Nucleus accumbens (tissue), 56 donors: ENCODE measurements around the gene DIRAS3.
"Not testable (repeated sequence)": the region's sequence is repeated elsewhere in the genome, so short reads cannot be mapped to it uniquely, and the experiment has no call there.

ENCODE experiments used
- DNase-seq, 56 donors: peaks; one replicate each; lab custom pipeline; 2025; lab: John Stamatoyannopoulos, UW

The DIRAS3 gene

GRCh38 chr1:68049941-68050878 lies at the start of gene DIRAS3:
DIRAS3 (minus strand) TSS chr1:68050627; CDS start chr1:68047297, 3,330 bp downstream.
- DNase-seq: peak in 15 of 56 donors; percentile 1 to 31 (median 8)

DNA sequence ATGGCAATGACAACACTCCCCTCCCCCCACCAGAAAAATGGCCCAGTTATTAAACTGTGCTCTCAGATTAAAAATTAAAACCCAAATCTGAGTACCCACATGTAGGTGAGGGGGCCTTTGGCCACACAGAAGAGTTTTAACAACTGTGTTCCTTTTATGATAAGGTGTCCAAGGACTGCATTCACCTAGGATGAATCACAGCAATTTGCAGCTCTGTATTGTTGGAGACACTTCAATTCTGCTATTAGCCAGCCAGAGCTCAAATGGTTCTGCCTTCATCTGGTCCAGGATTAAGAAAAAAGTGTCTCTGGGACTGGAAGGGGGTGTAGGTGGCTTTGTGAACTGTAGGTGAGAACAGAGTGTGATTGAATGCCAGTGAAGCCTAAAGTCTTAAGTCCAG lies 43.3 kb upstream of the DIRAS3 start:
- DNase-seq: no peak

- DNase-seq: no peak
These were observed 36.8 kb upstream of the DIRAS3 start for GRCh38 chr1:68087184-68087583.

DNA sequence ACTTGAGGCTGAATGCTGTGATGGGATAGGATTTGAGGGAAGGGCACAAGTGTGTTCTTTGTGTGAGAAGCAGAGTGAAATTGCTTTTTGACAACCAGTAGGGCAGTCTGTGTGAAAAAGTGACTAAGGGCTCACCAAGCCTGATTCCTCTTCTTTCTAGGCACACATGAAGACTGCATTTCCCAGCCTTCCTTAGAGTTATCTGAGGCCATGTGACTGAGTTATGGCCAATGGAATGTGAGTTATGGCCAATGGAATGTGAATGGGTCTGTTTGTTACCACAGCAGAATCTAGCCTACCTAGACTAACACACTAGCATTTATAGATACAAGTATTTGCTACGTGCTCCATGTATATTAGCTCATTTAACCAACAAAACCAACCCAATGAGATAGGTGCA lies 35.3 kb upstream of the DIRAS3 start:
- DNase-seq: no peak

- DNase-seq: no peak
These were observed 33.3 kb upstream of the DIRAS3 start for GRCh38 chr1:68083686-68084085.

- DNase-seq: no peak
These were observed 31.4 kb upstream of the DIRAS3 start for GRCh38 chr1:68081775-68082283.

- DNase-seq: no peak
These were observed 28.2 kb upstream of the DIRAS3 start for GRCh38 chr1:68078647-68079046.

DNA sequence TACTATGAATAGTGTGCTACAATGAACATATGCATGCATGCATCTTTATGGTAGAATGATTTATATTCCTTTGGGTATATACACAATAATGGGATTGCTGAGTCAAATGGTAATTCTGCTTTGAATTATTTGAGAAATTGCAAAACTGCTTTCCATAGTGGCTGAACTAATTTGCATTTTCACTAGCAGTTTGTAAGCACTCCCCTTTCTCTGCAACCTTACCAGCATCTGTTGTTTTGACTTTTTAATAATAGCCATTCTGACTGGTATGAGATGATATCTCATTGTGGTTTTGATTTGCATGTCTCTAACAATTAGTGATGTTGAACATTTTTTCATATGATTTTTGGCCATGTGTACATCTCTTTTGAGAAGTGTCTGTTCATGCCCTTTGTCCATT lies 24.0 kb upstream of the DIRAS3 start:
- no peak for DNase-seq

GRCh38 chr1:68065766-68066165 lies 15.3 kb upstream of the DIRAS3 start:
- DNase-seq: no peak

DNA sequence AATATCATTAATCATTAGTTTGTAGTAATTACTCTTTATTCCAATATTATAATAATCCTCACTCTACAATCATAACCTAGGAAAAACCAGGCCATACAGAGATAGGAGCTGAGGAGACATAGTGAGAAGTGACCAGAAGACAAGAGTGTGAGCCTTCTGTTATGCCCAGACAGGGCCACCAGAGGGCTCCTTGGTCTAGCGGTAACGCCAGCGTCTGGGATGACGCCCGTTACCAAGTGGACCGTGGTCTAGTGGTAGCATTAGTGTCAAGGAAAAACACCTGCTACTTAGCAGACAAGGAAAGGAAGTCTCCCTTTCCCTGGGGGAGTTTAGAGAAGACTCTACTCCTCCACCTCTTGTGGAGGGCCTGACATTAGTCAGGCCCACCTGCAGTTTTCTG lies 7.6 kb upstream of the DIRAS3 start:
- not testable (repeated sequence) for DNase-seq

GRCh38 chr1:68057564-68057963 lies 7.1 kb upstream of the DIRAS3 start:
- no peak for DNase-seq

DNA sequence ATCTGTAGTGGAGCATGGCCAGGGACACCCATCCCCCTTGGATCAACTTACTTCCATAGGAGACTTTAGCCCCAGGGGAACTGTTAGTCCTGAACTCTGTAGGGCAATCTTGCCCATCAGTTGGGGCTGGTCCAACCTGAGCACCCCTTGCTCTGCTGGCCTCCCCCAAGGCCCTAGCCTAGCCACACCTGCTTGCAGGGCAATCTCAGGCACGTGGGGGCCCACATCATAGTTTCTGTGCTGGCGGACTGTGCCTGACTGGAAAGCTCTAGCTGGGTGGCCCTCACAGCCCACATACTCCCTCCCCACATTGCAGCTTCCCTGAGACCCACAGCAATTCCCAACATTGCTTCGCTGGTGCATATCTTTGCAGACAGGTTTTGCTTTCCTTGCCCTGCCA lies 6.6 kb upstream of the DIRAS3 start:
- no peak for DNase-seq

- DNase-seq: peak in 28 of 56 donors; percentile 4 to 68 (median 26)
These were observed 1.0 kb upstream of the DIRAS3 start for GRCh38 chr1:68051475-68051874.

- DNase-seq: no peak
These were observed 2.8 kb downstream of the DIRAS3 start for GRCh38 chr1:68047659-68048026.

DNA sequence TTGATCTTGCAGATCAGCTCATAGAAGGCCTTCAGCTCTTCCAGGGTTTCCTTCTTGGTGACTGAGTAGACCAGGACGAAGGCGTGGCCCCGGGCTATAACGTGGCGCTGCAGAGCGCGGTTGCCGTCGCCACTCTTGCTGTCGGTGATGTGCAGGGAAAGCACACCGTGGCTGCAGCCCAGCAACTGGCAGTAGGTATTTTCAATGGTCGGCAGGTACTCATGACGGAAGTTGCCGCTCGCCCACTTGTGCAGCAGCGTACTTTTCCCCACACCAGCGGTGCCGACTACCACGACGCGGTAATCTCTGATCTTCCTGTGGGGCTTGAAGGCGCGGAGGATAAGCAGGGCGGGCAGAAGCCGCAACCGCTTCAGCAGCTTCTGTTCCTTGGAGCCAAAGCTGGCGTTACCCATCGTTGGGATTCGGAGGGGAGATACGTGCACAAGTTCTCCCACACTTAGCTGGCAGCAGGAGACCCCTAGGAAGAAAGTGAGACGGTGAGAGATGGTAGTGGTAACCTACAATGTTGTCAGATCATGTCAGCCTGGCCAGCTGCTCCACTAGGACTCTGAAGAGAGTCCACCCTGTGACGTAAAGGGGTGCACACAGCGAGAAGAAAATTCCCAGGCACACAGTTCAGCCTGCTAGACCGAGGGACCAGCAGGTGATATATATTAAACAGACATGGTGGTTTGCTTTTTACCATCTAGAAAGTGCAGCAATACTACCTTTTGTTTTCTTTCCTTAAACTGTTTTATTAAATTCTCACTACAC lies 3.4 kb downstream of the DIRAS3 start:
- DNase-seq: no peak

DNA sequence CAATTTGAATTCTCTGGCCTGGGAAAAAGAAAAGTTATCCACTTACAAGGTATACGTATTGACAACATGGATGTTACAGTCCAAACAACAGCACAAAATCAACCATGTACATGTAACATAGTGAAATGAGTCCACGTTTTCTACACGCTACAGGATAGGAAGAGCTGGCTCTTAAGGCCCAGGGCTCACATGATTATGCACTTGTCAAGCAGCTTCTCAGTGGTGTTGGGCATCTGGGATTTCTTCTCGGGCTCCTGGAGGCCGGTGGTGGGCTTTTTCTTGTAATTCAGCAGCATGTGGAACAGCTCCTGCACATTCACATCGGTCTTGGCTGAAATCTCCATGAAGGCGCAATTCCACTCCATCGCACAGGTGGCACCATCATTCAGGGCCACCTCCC lies 4.0 kb downstream of the DIRAS3 start:
- no peak for DNase-seq

DNA sequence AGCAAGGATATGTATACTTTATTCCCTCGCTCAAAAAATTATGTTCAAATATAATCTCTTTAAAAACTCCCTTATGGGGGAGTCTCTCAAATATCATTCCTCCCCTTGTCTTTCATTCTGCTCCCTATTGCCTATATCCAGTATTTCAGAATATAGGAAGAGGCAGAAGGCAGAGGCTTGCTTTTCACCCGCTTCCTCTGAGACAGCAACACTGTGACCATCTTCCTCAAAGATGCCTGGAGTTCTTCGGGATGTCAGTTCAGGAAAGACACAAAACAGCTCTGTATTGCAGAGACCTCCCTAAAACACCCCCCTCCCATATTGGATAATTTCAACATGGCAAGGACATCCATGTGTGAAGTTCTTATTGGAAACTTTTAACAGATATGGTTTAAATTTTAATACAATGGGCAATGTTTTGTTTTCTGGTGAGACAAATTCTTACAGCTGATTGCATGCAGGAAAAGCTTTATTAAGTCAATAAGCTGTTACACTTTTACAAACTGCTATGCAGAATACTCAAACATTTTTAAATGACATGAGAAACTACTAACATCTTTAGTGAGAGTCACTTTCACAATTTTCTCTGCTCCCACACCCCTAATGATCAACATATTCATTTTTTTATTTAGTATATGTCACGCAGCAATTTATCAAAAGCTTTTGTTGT lies 4.8 kb downstream of the DIRAS3 start:
- DNase-seq: no peak

- DNase-seq: no peak
These were observed 6.9 kb downstream of the DIRAS3 start for GRCh38 chr1:68043443-68044090.

DNA sequence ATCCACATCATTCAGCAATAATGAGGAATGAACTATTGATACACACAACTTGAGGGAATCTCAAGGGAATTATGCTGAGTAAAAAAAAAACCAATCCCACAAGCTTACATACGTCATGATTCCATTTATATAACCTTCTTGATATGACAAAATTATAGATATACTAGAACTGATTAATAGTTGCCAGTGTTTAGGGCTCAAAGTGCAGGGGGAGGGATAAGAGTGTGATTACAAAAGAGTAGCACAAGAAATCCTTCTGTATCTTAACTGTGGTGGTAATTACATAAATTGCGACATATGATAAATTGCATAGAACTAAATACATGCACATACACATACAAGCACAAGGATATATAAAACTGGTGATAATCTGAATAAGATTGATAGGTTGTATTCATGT lies 13.5 kb downstream of the DIRAS3 start:
- DNase-seq: no peak

DNA sequence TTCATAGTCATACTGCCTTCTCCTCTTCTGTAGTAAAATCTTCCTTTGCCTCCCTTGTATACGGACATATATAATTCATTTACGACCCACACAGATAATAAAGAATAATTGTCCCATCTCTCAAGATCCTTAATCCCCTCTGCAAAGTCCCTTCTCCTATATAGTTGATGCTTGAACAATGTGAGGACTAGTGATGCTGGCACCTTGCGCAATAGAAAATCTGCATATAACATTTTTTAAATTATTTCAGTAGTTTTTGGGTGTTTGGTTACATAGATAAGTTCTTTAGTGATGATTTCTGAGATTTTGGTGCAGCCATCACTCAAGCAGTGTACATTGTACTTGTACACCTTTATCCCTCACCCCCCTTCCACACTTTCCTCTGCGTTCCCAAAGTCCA lies 21.0 kb downstream of the DIRAS3 start:
- no peak for DNase-seq
